Endothelial cell (in vitro differentiated cells): Measurements from ENCODE around the gene CCDC28B. TPM values are rescaled to one million over a fixed set of nuclear protein-coding genes. Genes with fewer than 3 reads are reported as not detected.

ENCODE experiments used
- DNase-seq: peaks from one replicate; pipeline ENCODE4 v3.0.0; 2021; ENCODE audit warnings: low spot score
- H3K27ac Mint-ChIP-seq: one replicate; pipeline ENCODE4 v1.8.0; 2021; ENCODE audit warnings: mixed read lengths, inconsistent platforms; ENCODE audit not compliant: unreplicated experiment
- H3K27me3 Mint-ChIP-seq: one replicate; pipeline ENCODE4 v1.8.0; 2021; ENCODE audit warnings: mild to moderate bottlenecking, moderate library complexity, mixed read lengths, inconsistent platforms; ENCODE audit not compliant: unreplicated experiment
- H3K36me3 Mint-ChIP-seq: one replicate; pipeline ENCODE4 v1.8.0; 2021; ENCODE audit warnings: mild to moderate bottlenecking, low read depth, mixed read lengths, inconsistent platforms; ENCODE audit not compliant: unreplicated experiment
- H3K4me1 Mint-ChIP-seq: one replicate; pipeline ENCODE4 v1.8.0; 2021; ENCODE audit warnings: mild to moderate bottlenecking, mixed read lengths, inconsistent platforms; ENCODE audit not compliant: unreplicated experiment
- H3K4me3 Mint-ChIP-seq: one replicate; pipeline ENCODE4 v1.8.0; 2021; ENCODE audit warnings: mild to moderate bottlenecking, mixed read lengths, inconsistent platforms; ENCODE audit not compliant: unreplicated experiment
- H3K9me3 Mint-ChIP-seq: one replicate; pipeline ENCODE4 v1.8.0; 2021; ENCODE audit warnings: mixed read lengths, inconsistent platforms; ENCODE audit not compliant: unreplicated experiment
- CTCF ChIP-seq: fragments of 200-600 bp; sonication (generic); IDR thresholded peaks from one replicate; pipeline ENCODE4 v1.5.0; 2021; ENCODE audit warnings: antibody characterized with exemption; ENCODE audit not compliant: unreplicated experiment
- total RNA-seq: library from RNA; stranded (reverse); fragmentation: NEBNext Ultra II Directional; extraction: Animal tissue kit (Norgen Biotek cat#: 25700); gene quantifications from one replicate; pipeline ENCODE4 v1.2.1, GENCODE V29; 2021; ENCODE audit not compliant: unreplicated experiment

The CCDC28B gene
- total RNA-seq, 1 donor from 2014 or later: 22.9 TPM

GRCh38 chr1:32220746-32221580 is 20.6 kb downstream of the CCDC28B start:
- Mint-ChIP-seq H3K4me1 (peaks cover 23% of the 10 kb centered on the region), H3K4me3 (peak overlapping the region; percentile 97), H3K27ac (peak overlapping the region; percentile 99), H3K9me3 (no peaks in the 10 kb centered on the region), H3K36me3 (peaks cover 13% of the 10 kb centered on the region), H3K27me3 (peaks cover 4% of the 10 kb centered on the region)
- DNase-seq: no peak
- TF ChIP-seq CTCF: no peak

GRCh38 chr1:32221581-32221979 is 21.2 kb downstream of the CCDC28B start:
- H3K9me3 Mint-ChIP-seq: no peaks in the 10 kb centered on the region
- H3K27me3 Mint-ChIP-seq: peaks cover 4% of the 10 kb centered on the region
- peaks cover 8% of the 10 kb centered on the region for H3K36me3 Mint-ChIP-seq
- peaks cover 19% of the 10 kb centered on the region for H3K4me1 Mint-ChIP-seq
- peak overlapping the region; percentile 97 for H3K4me3 Mint-ChIP-seq
- DNase-seq: no peak
- TF ChIP-seq CTCF: no peak
- H3K27ac Mint-ChIP-seq: peak overlapping the region; percentile 99

- peak within 1 kb of the TSS; percentile 97 for H3K4me3 Mint-ChIP-seq
- peaks cover 16% of the 10 kb centered on the region for H3K4me1 Mint-ChIP-seq
- H3K9me3 Mint-ChIP-seq: no peaks in the 10 kb centered on the region
- DNase-seq: peak; percentile 90
- no peak for TF ChIP-seq CTCF
- peaks cover 8% of the 10 kb centered on the region for H3K36me3 Mint-ChIP-seq
- H3K27ac Mint-ChIP-seq: peak within 1 kb of the TSS; percentile 99
- H3K27me3 Mint-ChIP-seq: peaks cover 4% of the 10 kb centered on the region
These were observed 21.8 kb downstream of the CCDC28B start, which contains the start of the genes EIF3I and TMEM234 for GRCh38 chr1:32221980-32222755. EIF3I (plus strand) TSS chr1:32222407; CDS start chr1:32222442, 35 bp downstream. TMEM234 (minus strand) TSS chr1:32222353; CDS start chr1:32222322, 31 bp downstream.

GRCh38 chr1:32223683-32224082 is 23.3 kb downstream of the CCDC28B start:
- Mint-ChIP-seq H3K4me3 (peak overlapping the region; percentile 97), H3K27ac (peak overlapping the region; percentile 99), H3K36me3 (peaks cover 18% of the 10 kb centered on the region), H3K4me1 (peaks cover 16% of the 10 kb centered on the region), H3K27me3 (peaks cover 4% of the 10 kb centered on the region), H3K9me3 (no peaks in the 10 kb centered on the region)
- TF ChIP-seq CTCF: no peak
- DNase-seq: no peak
